Measurements from ENCODE around the gene ZC3H10.

ZC3H10 gene

GRCh38 chr12:56141946-56142784 is 24.1 kb downstream of the ZC3H10 start:
- 0 out of 2 replicates have a peak, but pooled peaks cover 11% of the 10 kb centered on the region for H3F3A ChIP-seq (ENCODE audit: insufficient read depth, low read length)
- no peak overlapping the region for H3K4me3 ChIP-seq (ENCODE audit: low read length)
- H3K9me2 ChIP-seq (replicated peaks; ENCODE audit: insufficient read depth, low read length): no peaks in the 10 kb centered on the region
- no peak overlapping the region for H3K4me2 ChIP-seq (ENCODE audit: low read depth, low read length)
- H3K27ac ChIP-seq (ENCODE audit: low read length): no peak overlapping the region
- no peaks in the 10 kb centered on the region; the same call in none of the 2 replicates for H3K36me3 ChIP-seq (replicated peaks; ENCODE audit: insufficient read depth, low read length)
- no peaks in the 10 kb centered on the region for H3K9me3 ChIP-seq (replicated peaks; ENCODE audit: insufficient read depth, low read length)
- H4K20me1 ChIP-seq (ENCODE audit: insufficient read depth, low read length): no peaks in the 10 kb centered on the region
- H3K9ac ChIP-seq (ENCODE audit: low read length): no peak overlapping the region
- H3K4me1 ChIP-seq (ENCODE audit: low read length): no peaks in the 10 kb centered on the region
- TF ChIP-seq CTCF (IDR thresholded peaks at IDR 0.05; ENCODE audit: low read length) (no peak), EZH2 (optimal IDR thresholded peaks at IDR 0.05; ENCODE audit: low read depth, low read length) (no peak), EZH2phosphoT487 (IDR thresholded peaks at IDR 0.05; ENCODE audit: low read length) (no peak)
- H2AFZ ChIP-seq (ENCODE audit: low read length): no peak overlapping the region
- no peak for DNase-seq
- H3K79me2 ChIP-seq (ENCODE audit: low read length): no peaks in the 10 kb centered on the region
- H3K27me3 ChIP-seq (replicated peaks; ENCODE audit: insufficient read depth, low read length): no peaks in the 10 kb centered on the region

GRCh38 chr12:56143217-56143616 is 25.2 kb downstream of the ZC3H10 start:
- Histone ChIP-seq H3K9ac (ENCODE audit: low read length) (no peak overlapping the region), H3K27ac (ENCODE audit: low read length) (no peak overlapping the region), H3K79me2 (ENCODE audit: low read length) (no peaks in the 10 kb centered on the region), H3K9me2 (replicated peaks; ENCODE audit: insufficient read depth, low read length) (no peaks in the 10 kb centered on the region), H3K9me3 (replicated peaks; ENCODE audit: insufficient read depth, low read length) (no peaks in the 10 kb centered on the region), H3K4me2 (ENCODE audit: low read depth, low read length) (no peak overlapping the region), H3K36me3 (replicated peaks; ENCODE audit: insufficient read depth, low read length) (no peaks in the 10 kb centered on the region; the same call in none of the 2 replicates), H4K20me1 (ENCODE audit: insufficient read depth, low read length) (no peaks in the 10 kb centered on the region), H3K4me3 (ENCODE audit: low read length) (no peak overlapping the region), H2AFZ (ENCODE audit: low read length) (no peak overlapping the region), H3K4me1 (ENCODE audit: low read length) (no peaks in the 10 kb centered on the region), H3K27me3 (replicated peaks; ENCODE audit: insufficient read depth, low read length) (no peaks in the 10 kb centered on the region), H3F3A (ENCODE audit: insufficient read depth, low read length) (0 out of 2 replicates have a peak, but pooled peaks cover 11% of the 10 kb centered on the region)
- no peak for DNase-seq
- no peak for TF ChIP-seq EZH2 (optimal IDR thresholded peaks at IDR 0.05; ENCODE audit: low read depth, low read length)
- no peak for TF ChIP-seq EZH2phosphoT487 (IDR thresholded peaks at IDR 0.05; ENCODE audit: low read length)

- no peak overlapping the region for H3K27ac ChIP-seq (ENCODE audit: low read length)
- no peaks in the 10 kb centered on the region for H3K9me3 ChIP-seq (replicated peaks; ENCODE audit: insufficient read depth, low read length)
- no peaks in the 10 kb centered on the region for H3K79me2 ChIP-seq (ENCODE audit: low read length)
- no peaks in the 10 kb centered on the region for H3K4me1 ChIP-seq (ENCODE audit: low read length)
- H3K27me3 ChIP-seq (replicated peaks; ENCODE audit: insufficient read depth, low read length): no peaks in the 10 kb centered on the region
- H3K9ac ChIP-seq (ENCODE audit: low read length): no peak overlapping the region
- no peaks in the 10 kb centered on the region for H3K9me2 ChIP-seq (replicated peaks; ENCODE audit: insufficient read depth, low read length)
- H3K4me3 ChIP-seq (ENCODE audit: low read length): no peak overlapping the region
- no peak overlapping the region for H2AFZ ChIP-seq (ENCODE audit: low read length)
- TF ChIP-seq EZH2 (optimal IDR thresholded peaks at IDR 0.05; ENCODE audit: low read depth, low read length) (no peak), CTCF (IDR thresholded peaks at IDR 0.05; ENCODE audit: low read length) (no peak), EZH2phosphoT487 (IDR thresholded peaks at IDR 0.05; ENCODE audit: low read length) (no peak)
- H3K4me2 ChIP-seq (ENCODE audit: low read depth, low read length): no peak overlapping the region
- H3F3A ChIP-seq (ENCODE audit: insufficient read depth, low read length): 0 out of 2 replicates have a peak, but pooled peaks cover 11% of the 10 kb centered on the region
- no peaks in the 10 kb centered on the region for H4K20me1 ChIP-seq (ENCODE audit: insufficient read depth, low read length)
- no peak for DNase-seq
- H3K36me3 ChIP-seq (replicated peaks; ENCODE audit: insufficient read depth, low read length): no peaks in the 10 kb centered on the region; the same call in none of the 2 replicates
Observed at GRCh38 chr12:56143870-56144269, 25.8 kb downstream of the ZC3H10 start.

- no peak for TF ChIP-seq CTCF (IDR thresholded peaks at IDR 0.05; ENCODE audit: low read length)
- TF ChIP-seq EZH2 (optimal IDR thresholded peaks at IDR 0.05; ENCODE audit: low read depth, low read length): no peak
- no peak for TF ChIP-seq EZH2phosphoT487 (IDR thresholded peaks at IDR 0.05; ENCODE audit: low read length)
- Histone ChIP-seq H4K20me1 (ENCODE audit: insufficient read depth, low read length) (no peaks in the 10 kb centered on the region), H2AFZ (ENCODE audit: low read length) (no peak overlapping the region)
Observed at GRCh38 chr12:56145217-56145616, 27.2 kb downstream of the ZC3H10 start.

More at GRCh38 chr12:56145217-56145616, 27.2 kb downstream of the ZC3H10 start:
- DNase-seq: no peak
- H3K9me2 ChIP-seq (replicated peaks; ENCODE audit: insufficient read depth, low read length): no peaks in the 10 kb centered on the region
- H3K27me3 ChIP-seq (replicated peaks; ENCODE audit: insufficient read depth, low read length): no peaks in the 10 kb centered on the region
- no peak overlapping the region for H3K27ac ChIP-seq (ENCODE audit: low read length)
- 0 out of 2 replicates have a peak, but pooled peaks cover 11% of the 10 kb centered on the region for H3F3A ChIP-seq (ENCODE audit: insufficient read depth, low read length)
- no peaks in the 10 kb centered on the region for H3K79me2 ChIP-seq (ENCODE audit: low read length)
- no peak overlapping the region for H3K9ac ChIP-seq (ENCODE audit: low read length)
- H3K36me3 ChIP-seq (replicated peaks; ENCODE audit: insufficient read depth, low read length): no peaks in the 10 kb centered on the region; the same call in none of the 2 replicates
- H3K4me2 ChIP-seq (ENCODE audit: low read depth, low read length): no peak overlapping the region
- no peak overlapping the region for H3K4me3 ChIP-seq (ENCODE audit: low read length)
- no peaks in the 10 kb centered on the region for H3K4me1 ChIP-seq (ENCODE audit: low read length)
- no peaks in the 10 kb centered on the region for H3K9me3 ChIP-seq (replicated peaks; ENCODE audit: insufficient read depth, low read length)
